H1 (cell line): Measurements from ENCODE around the gene TPP1. TPM values are rescaled to one million over a fixed set of nuclear protein-coding genes. Genes with fewer than 3 reads are reported as not detected.

Source experiments
- CTCF ChIA-PET: fragments of 300-600 bp; sonication (Branson Sonifier 250); formaldehyde crosslinking; loops from one replicate; lab custom pipeline; 2021; ENCODE audit not compliant: partially characterized antibody; lab: Charles Lee
- POLR2A ChIA-PET: fragments of 300-600 bp; sonication (Branson Sonifier 250); formaldehyde crosslinking; loops from one replicate; lab custom pipeline; 2021; ENCODE audit warnings: inconsistent platforms; ENCODE audit not compliant: partially characterized antibody; lab: Charles Lee
- DNase-seq, 2 experiments: peaks; one replicate each; pipeline versions ENCODE4 v3.0.0 to v3.0.0-alpha.2; 2010 to 2022; ENCODE audit warnings: low spot score in 2 of 2, low read depth in 1 of 2, mixed read lengths in 1 of 2
- FAIRE-seq: peaks from 2 replicates; lab custom pipeline; 2011; peaks lifted over from hg19 to GRCh38; lab: Jason Lieb, UNC
- H2AFZ ChIP-seq: 2 replicates; pipeline ENCODE4 v1.8.1; 2012; ENCODE audit warnings: low read length, inconsistent platforms
- H2AK5ac ChIP-seq: 2 replicates; pipeline ENCODE4 v1.6.1; 2013; ENCODE audit warnings: low read depth, low read length
- H2BK120ac ChIP-seq: replicated peaks from 2 replicates; pipeline ENCODE3; 2013; ENCODE audit warnings: low read depth, low read length, inconsistent platforms
- H2BK12ac ChIP-seq: 2 replicates; pipeline ENCODE4 v1.6.1; 2013; ENCODE audit warnings: low read depth, low read length
- H2BK15ac ChIP-seq: 2 replicates; pipeline ENCODE4 v1.6.1; 2013; ENCODE audit warnings: low read length
- H2BK20ac ChIP-seq: 2 replicates; pipeline ENCODE4 v1.6.1; 2013; ENCODE audit warnings: low read length
- H2BK5ac ChIP-seq: 2 replicates; pipeline ENCODE4 v1.6.1; 2013; ENCODE audit warnings: low read depth, low read length
- H3K14ac ChIP-seq: 2 replicates; pipeline ENCODE4 v1.6.1; 2013; ENCODE audit warnings: inconsistent platforms; ENCODE audit not compliant: insufficient read length
- H3K18ac ChIP-seq: 2 replicates; pipeline ENCODE4 v1.6.1; 2013; ENCODE audit warnings: low read length; ENCODE audit errors: extremely low read depth
- H3K23ac ChIP-seq: 2 replicates; pipeline ENCODE4 v1.6.1; 2013; ENCODE audit warnings: inconsistent platforms; ENCODE audit not compliant: insufficient read length
- H3K23me2 ChIP-seq: 2 replicates; pipeline ENCODE4 v1.6.1; 2013; ENCODE audit warnings: low read depth, low read length
- H3K27ac ChIP-seq: 2 replicates; pipeline ENCODE4 v1.6.1; 2011; ENCODE audit warnings: low read depth, low read length, inconsistent platforms
- H3K27me3 ChIP-seq, 4 experiments: replicated peaks in 1 of 4; 1 replicate in 1 of 4; 2 replicates in 3 of 4; pipeline versions ENCODE4 v1.6.1 to v1.8.1; 2011 to 2013; ENCODE audit warnings: low read length in 3 of 4, mild to moderate bottlenecking in 3 of 4, inconsistent platforms in 2 of 4, mixed read lengths in 2 of 4, moderate library complexity in 1 of 4; ENCODE audit not compliant: control insufficient read depth in 3 of 4, insufficient read depth in 3 of 4; ENCODE audit errors: extremely low read depth in 1 of 4
- H3K36me3 ChIP-seq, 4 experiments: 2 replicates each; pipeline versions ENCODE4 v1.6.1 to v1.8.1; 2011 to 2013; ENCODE audit warnings: mild to moderate bottlenecking in 4 of 4, low read length in 3 of 4, moderate library complexity in 2 of 4, control low read depth in 1 of 4, inconsistent platforms in 1 of 4; ENCODE audit not compliant: insufficient read depth in 4 of 4, control insufficient read depth in 2 of 4
- H3K4ac ChIP-seq: replicated peaks from 2 replicates; pipeline ENCODE3; 2013; ENCODE audit warnings: low read length, low read depth, mixed read lengths, inconsistent platforms; ENCODE audit not compliant: insufficient read length
- H3K4me1 ChIP-seq, 4 experiments: replicated peaks in 1 of 4; 1 replicate in 1 of 4; 2 replicates in 3 of 4; pipeline versions ENCODE4 v1.6.1 to v1.8.1; 2011 to 2013; ENCODE audit warnings: low read length in 3 of 4, inconsistent platforms in 2 of 4, mixed read lengths in 1 of 4; ENCODE audit not compliant: insufficient read depth in 4 of 4, control insufficient read depth in 3 of 4
- H3K4me2 ChIP-seq, 2 experiments: 2 replicates each; pipeline versions ENCODE4 v1.6.1 to v1.8.1; 2011 to 2013; ENCODE audit warnings: low read depth in 2 of 2, low read length in 2 of 2, control low read depth in 1 of 2, inconsistent platforms in 1 of 2, mild to moderate bottlenecking in 1 of 2; ENCODE audit not compliant: insufficient read depth in 1 of 2
- H3K4me3 ChIP-seq, 4 experiments: fragments of 200-600, 300-600 bp in 1 of 4; sonication (generic), shearing (Covaris generic), sonication (Bioruptor Twin) in 1 of 4; 2 replicates each; pipeline versions ENCODE4 v1.5.1 to v1.8.1; 2011 to 2016; ENCODE audit warnings: low read length in 4 of 4, low read depth in 3 of 4, control low read depth in 2 of 4, inconsistent platforms in 2 of 4, mild to moderate bottlenecking in 2 of 4, mixed read lengths in 1 of 4, moderate library complexity in 1 of 4; ENCODE audit not compliant: insufficient read depth in 2 of 4; ENCODE audit errors: extremely low read depth in 1 of 4
- H3K56ac ChIP-seq: replicated peaks from 2 replicates; pipeline ENCODE3; 2013; ENCODE audit warnings: low read depth, mild to moderate bottlenecking, mixed read lengths, low read length, inconsistent platforms; ENCODE audit not compliant: insufficient read length
- H3K79me1 ChIP-seq: 2 replicates; pipeline ENCODE4 v1.6.1; 2013; ENCODE audit warnings: low read depth, low read length, control low read depth
- H3K79me2 ChIP-seq, 2 experiments: 2 replicates each; pipeline versions ENCODE4 v1.6.1 to v1.8.1; 2012 to 2013; ENCODE audit warnings: low read length in 2 of 2, mild to moderate bottlenecking in 2 of 2, inconsistent platforms in 1 of 2; ENCODE audit not compliant: insufficient read depth in 2 of 2, control insufficient read depth in 1 of 2
- H3K9ac ChIP-seq, 4 experiments: replicated peaks in 1 of 4; 1 replicate in 1 of 4; 2 replicates in 3 of 4; pipeline versions ENCODE4 v1.6.1 to v1.8.1; 2011 to 2013; ENCODE audit warnings: low read depth in 3 of 4, low read length in 3 of 4, control low read depth in 2 of 4, mild to moderate bottlenecking in 2 of 4, moderate library complexity in 2 of 4, inconsistent platforms in 1 of 4; ENCODE audit errors: extremely low read depth in 1 of 4
- H3K9me3 ChIP-seq, 2 experiments: 2 replicates each; pipeline versions ENCODE4 v1.6.1 to v1.8.1; 2012 to 2013; ENCODE audit warnings: mild to moderate bottlenecking in 2 of 2, moderate library complexity in 2 of 2, control low read depth in 1 of 2, inconsistent platforms in 1 of 2, low read depth in 1 of 2, low read length in 1 of 2, mixed read lengths in 1 of 2; ENCODE audit not compliant: insufficient read depth in 2 of 2
- H4K20me1 ChIP-seq, 2 experiments: replicated peaks in 1 of 2; 2 replicates each; pipeline versions ENCODE3 to v1.8.1; 2011 to 2013; ENCODE audit warnings: inconsistent platforms in 2 of 2, low read length in 2 of 2, mild to moderate bottlenecking in 1 of 2; ENCODE audit not compliant: insufficient read depth in 2 of 2, control insufficient read depth in 1 of 2
- H4K5ac ChIP-seq: 2 replicates; pipeline ENCODE4 v1.6.1; 2013; ENCODE audit warnings: low read length, low read depth, mixed read lengths, inconsistent platforms; ENCODE audit not compliant: insufficient read length
- H4K8ac ChIP-seq: 2 replicates; pipeline ENCODE4 v1.8.0; 2013; ENCODE audit warnings: mild to moderate bottlenecking, moderate library complexity, low read length, inconsistent platforms; ENCODE audit not compliant: insufficient read depth; ENCODE audit errors: extremely low read depth
- H4K91ac ChIP-seq: replicated peaks from 2 replicates; pipeline ENCODE3; 2013; ENCODE audit warnings: low read length, mixed read lengths, inconsistent platforms; ENCODE audit not compliant: insufficient read length
- ASH2L ChIP-seq: fragments of 200-600, 300-600 bp; sonication (generic); IDR thresholded peaks from one replicate; pipeline ENCODE4 v1.7.1; 2017; ENCODE audit warnings: low read length
- CBX5 ChIP-seq: fragments of 300-800, 300-1000 bp; sonication (generic); IDR thresholded peaks from 2 replicates; pipeline ENCODE4 v1.7.1; 2016; ENCODE audit warnings: antibody characterized with exemption, low read length, low read depth
- EGR1 ChIP-seq: IDR thresholded peaks from 2 replicates; pipeline ENCODE4 v1.6.1; 2011; ENCODE audit warnings: low read depth, low read length, borderline replicate concordance
- NANOG ChIP-seq: IDR thresholded peaks from 2 replicates; pipeline ENCODE4 v1.6.1; 2011; ENCODE audit warnings: low read length, low read depth, mild to moderate bottlenecking, inconsistent platforms; ENCODE audit not compliant: insufficient read depth, poor library complexity, severe bottlenecking
- PHF8 ChIP-seq: fragments of 200-600 bp; sonication (generic); conservative IDR thresholded peaks from 2 replicates; pipeline ENCODE4 v1.7.1; 2012; ENCODE audit warnings: low read depth, mild to moderate bottlenecking, inconsistent platforms, low read length, moderate library complexity
- POLR2A ChIP-seq, 2 experiments: IDR thresholded peaks; 1 replicate in 1 of 2; 2 replicates in 1 of 2; pipeline ENCODE4 v1.6.1; 2011; ENCODE audit warnings: low read depth in 2 of 2, low read length in 2 of 2, mild to moderate bottlenecking in 2 of 2; ENCODE audit errors: control extremely low read depth in 1 of 2
- RBBP5 ChIP-seq: IDR thresholded peaks from 2 replicates; pipeline ENCODE4 v1.7.1; 2012; ENCODE audit warnings: low read depth, mild to moderate bottlenecking, inconsistent platforms, low read length, moderate library complexity, borderline replicate concordance
- RNF2 ChIP-seq: fragments of 200-900, 300-1000 bp; sonication (generic); IDR thresholded peaks from 2 replicates; pipeline ENCODE4 v1.7.1; 2016; ENCODE audit warnings: borderline replicate concordance, low read depth, mild to moderate bottlenecking, antibody characterized with exemption, low read length; ENCODE audit not compliant: poor library complexity, severe bottlenecking; ENCODE audit errors: missing control alignments
- SIN3A ChIP-seq, 2 experiments: IDR thresholded peaks in 1 of 2; conservative IDR thresholded peaks in 1 of 2; 2 replicates each; pipeline ENCODE4 v1.6.1; 2011 to 2012; ENCODE audit warnings: low read length in 2 of 2, improper control_type of control experiment in 1 of 2, low read depth in 1 of 2, mild to moderate bottlenecking in 1 of 2
- SP1 ChIP-seq: IDR thresholded peaks from 2 replicates; pipeline ENCODE4 v1.6.1; 2011; ENCODE audit warnings: low read depth, low read length
- SP4 ChIP-seq: IDR thresholded peaks from 2 replicates; pipeline ENCODE4 v1.6.1; 2012; ENCODE audit warnings: low read length, inconsistent platforms
- TEAD4 ChIP-seq: IDR thresholded peaks from 2 replicates; pipeline ENCODE4 v1.6.1; 2012; ENCODE audit warnings: low read depth, low read length, inconsistent platforms, mixed read lengths
- WGBS, 2 experiments: shearing (Covaris generic) in 1 of 2; methylation state at CpG; one replicate each; pipeline versions ENCODE4 v1.1.6 to v1.1.7; 2013 to 2015; ENCODE audit warnings: low lambda C conversion rate in 2 of 2, mixed read lengths in 2 of 2, inconsistent platforms in 1 of 2, low coverage in 1 of 2, missing lambda C conversion rate in 1 of 2; ENCODE audit not compliant: insufficient replicate concordance in 2 of 2, insufficient coverage in 1 of 2, insufficient read length in 1 of 2; ENCODE audit errors: extremely low coverage in 1 of 2, missing lambda C conversion rate in 1 of 2; 5-methylcytosine and 5-hydroxymethylcytosine counted together
- polyA plus RNA-seq, 7 experiments: library from polyadenylated mRNA; depleted of rRNA in 3 of 7; stranded (reverse) in 5 of 7; unstranded in 2 of 7; fragments of >200 nt in 5 of 7; fragments of 200-250 nt in 2 of 7; gene quantifications; 1 replicate in 5 of 7; 2 replicates in 1 of 7; 4 replicates in 1 of 7; pipeline versions ENCODE4 v1.2.1 to v1.2.3, GENCODE V29; 2011 to 2013; ENCODE audit warnings: missing spikeins in 2 of 7, mixed read lengths in 2 of 7
- total RNA-seq: library from RNA; stranded (reverse); fragmentation: NEBNext Ultra II Directional; extraction: Animal tissue kit (Norgen Biotek cat#: 25700); gene quantifications from 2 replicates; pipeline ENCODE4 v1.2.1, GENCODE V29; 2021

The TPP1 gene
- total and polyA plus RNA-seq, 2 of the 8 experiments (the other 6 are each of a cell fraction or from before 2014, with no cell fraction given), result 36.1 to 77.5 TPM

DNA sequence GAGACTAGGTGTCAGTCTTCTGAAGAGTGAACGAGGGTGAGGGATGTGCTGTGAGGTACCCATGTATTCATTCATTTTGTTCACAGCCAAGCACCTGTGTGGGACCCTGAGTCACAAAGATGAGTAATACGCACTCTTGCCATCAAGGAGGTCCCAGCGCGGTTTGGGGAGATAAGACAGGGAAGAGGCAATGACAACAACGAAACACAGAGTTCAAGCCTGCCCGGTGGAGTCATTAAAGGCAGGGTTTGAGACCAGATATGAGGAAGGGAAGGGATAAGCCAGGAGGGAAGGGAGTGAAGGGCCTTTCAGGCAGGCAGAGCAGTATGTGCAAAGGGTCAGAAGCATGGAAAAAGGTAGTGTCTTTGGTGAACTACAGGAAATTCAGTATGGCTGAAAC is 31.8 kb upstream of the TPP1 start:
- peaks cover 3 to 14% (median 5%) of the 10 kb centered on the region in 4 experiments; a peak in 6 of 7 replicates for H3K4me1 ChIP-seq
- DNase-seq (no peak), FAIRE-seq (no peak)
- no peak overlapping the region for H3K23ac ChIP-seq
- H3K56ac ChIP-seq, result no peak overlapping the region
- no peaks in the 10 kb centered on the region for H3K9me3 ChIP-seq
- no peak overlapping the region for H3K27ac ChIP-seq
- no peak overlapping the region for H2AFZ ChIP-seq
- no peak overlapping the region for H2BK5ac ChIP-seq
- H3K4me3 ChIP-seq, result no peak overlapping the region
- 89% methylated on average over 6 of the region's 6 CpGs; no CpG with 5 or more reads in 1 of the 2 experiments for WGBS, 2 experiments
- no peak overlapping the region for H3K4ac ChIP-seq
- CTCF ChIA-PET, result interaction anchor here (1.2 to 2.6 kb wide), 4 partner anchors 12 to 20 kb away, joined by 3 to 10 read pairs (median 7); no protein-coding TSS in a partner anchor
- H2BK120ac ChIP-seq, result no peak overlapping the region
- no peak overlapping the region for H2BK12ac ChIP-seq
- H3K4me2 ChIP-seq, result no peak overlapping the region
- no peak overlapping the region for H2BK20ac ChIP-seq
- H4K5ac ChIP-seq, result no peak overlapping the region
- no peak overlapping the region for H4K8ac ChIP-seq
- H4K20me1 ChIP-seq, result peaks cover 0 to 3% of the 10 kb centered on the region in 2 experiments
- H3K18ac ChIP-seq, result no peak overlapping the region
- H3K79me1 ChIP-seq, result no peaks in the 10 kb centered on the region
- no peak overlapping the region for H2AK5ac ChIP-seq
- H3K23me2 ChIP-seq, result peaks cover 4% of the 10 kb centered on the region
- no peak overlapping the region for H3K14ac ChIP-seq
- H2BK15ac ChIP-seq, result no peak overlapping the region
- H3K27me3 ChIP-seq, result peaks cover 0 to 19% (median 16%) of the 10 kb centered on the region in 4 experiments; a peak in 6 of 7 replicates
- no peak overlapping the region for H3K9ac ChIP-seq
- POLR2A ChIA-PET, result interaction anchor here (1.2 kb wide), 1 partner anchor 8 kb away, joined by 3 read pairs; no protein-coding TSS in a partner anchor
- no peaks in the 10 kb centered on the region for H3K79me2 ChIP-seq
- no peak overlapping the region for H4K91ac ChIP-seq
- no peaks in the 10 kb centered on the region for H3K36me3 ChIP-seq
- TF ChIP-seq POLR2A (IDR thresholded peaks at IDR 0.05; ENCODE audit: control extremely low read depth in 1 of 2, low read depth in 2 of 2, low read length in 2 of 2) (no peak), RBBP5 (no peak), TEAD4 (no peak), NANOG (no peak), RNF2 (no peak), PHF8 (no peak), ASH2L (no peak), EGR1 (no peak), SIN3A (conservative IDR thresholded peaks at IDR 0.05 in 1 of 2, IDR thresholded peaks at IDR 0.05 in 1 of 2; ENCODE audit: low read depth in 1 of 2, low read length in 2 of 2) (no peak), SP4 (no peak), SP1 (no peak), CBX5 (no peak)
